Embryonic facial prominence (tissue), 1 donor: Measurements from ENCODE around the gene RAB11FIP4.

Experiments
- DNase-seq: peaks from one replicate; pipeline ENCODE4 v3.0.0-alpha.2; 2016; ENCODE audit errors: extremely low spot score

RAB11FIP4 gene

GRCh38 chr17:31386542-31387075 lies 4.9 kb upstream of the RAB11FIP4 start:
- no peak for DNase-seq

GRCh38 chr17:31387438-31387837 lies 4.0 kb upstream of the RAB11FIP4 start:
- no peak for DNase-seq

- DNase-seq = no peak
Observed at GRCh38 chr17:31388351-31388750, 3.1 kb upstream of the RAB11FIP4 start.

- DNase-seq = no peak
Observed at GRCh38 chr17:31388770-31389656, 2.5 kb upstream of the RAB11FIP4 start.

- no peak for DNase-seq
Observed at GRCh38 chr17:31389657-31390381, 1.7 kb upstream of the RAB11FIP4 start.

- no peak for DNase-seq
Observed at GRCh38 chr17:31390426-31390747, 1.1 kb upstream of the RAB11FIP4 start.

- DNase-seq = no peak
Observed at GRCh38 chr17:31390748-31391495, 553 bp upstream of the RAB11FIP4 start.

- no peak for DNase-seq
Observed at GRCh38 chr17:31392002-31392855, 754 bp downstream of the RAB11FIP4 start.

GRCh38 chr17:31392856-31393748 lies 1.6 kb downstream of the RAB11FIP4 start:
- no peak for DNase-seq

- no peak for DNase-seq
Observed at GRCh38 chr17:31393749-31394146, 2.3 kb downstream of the RAB11FIP4 start.

GRCh38 chr17:31394544-31394943 lies 3.1 kb downstream of the RAB11FIP4 start:
- peak; percentile 54 for DNase-seq

- DNase-seq = no peak
Observed at GRCh38 chr17:31397256-31397939, 5.9 kb downstream of the RAB11FIP4 start.

- no peak for DNase-seq
Observed at GRCh38 chr17:31398381-31399311, 7.2 kb downstream of the RAB11FIP4 start.

GRCh38 chr17:31400481-31400950 lies 9.0 kb downstream of the RAB11FIP4 start:
- DNase-seq = no peak

GRCh38 chr17:31401456-31402254 lies 10.2 kb downstream of the RAB11FIP4 start:
- no peak for DNase-seq

- no peak for DNase-seq
Observed at GRCh38 chr17:31404028-31404949, 12.8 kb downstream of the RAB11FIP4 start.
